GM19324 (cell line): ENCODE data around the gene PPP2R2C.

Experiments
- ATAC-seq: cut with Tn5 transposase; IDR thresholded peaks from one replicate; pipeline ENCODE4 v1.9.1; 2021; ENCODE audit warnings: mild to moderate bottlenecking, moderate library complexity; ENCODE audit not compliant: unreplicated experiment, low FRiP score

Gene PPP2R2C

GRCh38 chr4:6449746-6450369, 22.6 kb downstream of the PPP2R2C start:
- no peak for ATAC-seq

DNA sequence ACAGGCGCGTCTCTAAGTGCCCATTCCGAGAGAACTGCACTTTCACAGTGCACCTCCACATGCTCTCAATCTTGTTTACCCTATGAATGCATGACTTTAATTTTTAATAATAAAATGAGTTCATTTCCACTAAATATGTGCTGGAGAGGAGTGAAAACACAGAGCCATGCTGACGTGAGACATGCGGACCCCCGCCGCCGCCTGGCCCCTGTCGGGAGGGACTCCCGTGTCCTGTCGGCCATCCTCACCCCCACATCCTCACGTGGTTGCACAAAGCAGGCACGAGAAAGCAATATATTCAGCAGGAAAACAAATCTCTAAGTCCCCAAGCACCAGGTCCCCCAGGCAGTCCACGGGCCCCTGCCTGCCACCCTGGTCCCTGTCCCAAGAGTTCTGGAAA, 23.1 kb downstream of the PPP2R2C start:
- ATAC-seq = no peak

- no peak for ATAC-seq
These were observed 23.8 kb downstream of the PPP2R2C start for GRCh38 chr4:6448476-6449170.

GRCh38 chr4:6447672-6448171, 24.7 kb downstream of the PPP2R2C start:
- no peak for ATAC-seq

GRCh38 chr4:6446538-6447451, 25.6 kb downstream of the PPP2R2C start:
- ATAC-seq = no peak

DNA sequence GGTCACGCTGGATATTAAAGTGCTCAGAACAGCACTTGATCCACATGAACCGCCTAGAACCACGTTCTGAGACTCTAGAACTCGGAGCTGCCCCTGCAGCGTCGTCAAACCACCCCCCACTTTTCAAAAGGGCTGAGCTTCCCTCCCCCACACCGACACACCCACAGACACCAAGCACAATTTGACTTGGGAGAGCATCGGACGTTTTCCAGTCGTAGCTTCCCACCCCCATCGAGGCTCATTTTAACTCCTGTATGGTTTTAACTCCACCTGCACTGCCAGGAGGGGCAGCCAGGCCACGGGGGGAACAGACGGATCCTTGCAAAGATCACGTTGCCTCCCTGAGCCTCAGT, 26.3 kb downstream of the PPP2R2C start:
- ATAC-seq = no peak

DNA sequence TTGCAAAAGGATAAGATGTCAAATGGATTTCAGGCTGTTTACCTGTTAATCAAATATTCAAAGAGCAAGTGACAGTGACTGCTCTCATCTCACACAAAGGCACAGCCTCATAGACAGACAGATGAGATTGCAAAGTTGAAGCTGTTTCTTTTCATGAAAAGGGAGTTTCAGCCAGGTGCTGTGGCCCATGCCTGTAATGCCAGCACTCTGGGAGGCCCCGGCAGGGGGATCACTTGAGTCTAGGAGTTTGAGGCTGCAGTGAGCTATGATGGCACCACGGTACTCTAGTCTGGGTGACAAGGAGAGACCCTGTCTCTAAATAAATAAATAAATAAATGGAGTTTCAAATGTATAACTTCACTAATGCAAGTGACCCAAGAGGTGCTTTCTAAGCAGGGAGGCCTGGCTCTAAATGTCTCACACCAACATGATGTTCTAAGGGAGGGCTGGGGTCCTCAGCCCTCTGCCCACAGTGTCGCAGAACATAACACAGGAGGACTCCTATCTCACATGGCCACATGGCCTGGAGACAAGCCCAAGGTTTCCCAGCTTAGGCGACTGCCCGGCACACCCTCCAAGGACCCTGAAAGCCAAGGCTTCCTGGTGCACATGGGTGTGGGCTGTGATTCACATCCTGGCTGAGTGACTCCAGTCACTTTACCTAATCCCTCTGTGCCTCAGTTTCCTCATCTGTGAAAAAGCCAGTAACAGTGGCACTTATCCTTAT, 26.8 kb downstream of the PPP2R2C start:
- no peak for ATAC-seq

GRCh38 chr4:6444582-6444981, 27.8 kb downstream of the PPP2R2C start:
- no peak for ATAC-seq

DNA sequence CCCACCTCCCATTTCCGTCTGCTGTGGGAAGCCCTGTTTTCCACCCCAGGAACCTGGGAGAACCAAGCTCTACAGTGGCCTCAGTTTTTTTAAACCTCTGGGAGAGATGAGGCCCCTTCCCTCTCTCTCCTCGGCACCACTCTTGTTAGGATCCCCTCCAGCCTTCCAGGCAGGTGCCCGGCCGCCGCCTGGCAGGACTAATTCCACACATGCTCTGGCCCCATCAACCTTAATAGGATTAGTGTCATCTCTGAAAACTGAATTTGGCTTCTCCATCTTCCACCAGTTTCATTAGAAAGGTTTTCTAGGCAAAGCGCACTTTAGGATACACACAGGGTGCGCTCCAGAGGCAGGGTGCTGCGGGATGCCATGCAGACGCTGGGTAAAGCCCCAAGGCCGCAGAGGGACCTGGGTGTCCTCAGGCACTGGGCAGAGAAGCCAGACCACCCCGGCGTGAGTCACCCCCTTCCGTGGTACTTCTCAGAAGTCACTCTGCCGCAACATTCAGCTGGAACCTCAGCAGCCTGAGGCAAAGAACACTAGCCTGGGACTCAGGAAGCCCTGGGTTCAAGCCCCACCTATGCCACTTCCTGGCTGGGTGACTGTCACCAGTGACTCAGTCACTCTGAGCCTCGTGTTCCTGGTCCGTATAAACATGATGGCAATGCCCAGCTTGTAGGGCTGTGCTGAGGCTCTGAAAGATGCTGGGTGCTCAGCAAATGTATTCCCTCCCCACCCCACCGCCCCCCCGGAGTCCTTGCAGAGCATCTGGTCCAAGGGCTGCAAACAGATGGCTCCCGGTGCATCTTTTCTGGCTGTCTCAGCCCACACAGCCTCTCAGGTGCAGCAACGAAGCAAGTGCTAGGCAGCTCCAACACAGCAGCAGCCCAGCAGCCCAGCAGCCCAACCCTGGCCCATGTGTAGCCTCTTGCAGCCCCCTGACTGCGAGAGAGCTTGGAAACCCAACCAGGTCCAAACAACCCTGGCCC, 29.1 kb downstream of the PPP2R2C start:
- ATAC-seq = no peak

GRCh38 chr4:6442555-6442954, 29.9 kb downstream of the PPP2R2C start:
- ATAC-seq = no peak

- ATAC-seq = no peak
These were observed 30.7 kb downstream of the PPP2R2C start for GRCh38 chr4:6441758-6442157.

- ATAC-seq = no peak
These were observed 31.2 kb downstream of the PPP2R2C start for GRCh38 chr4:6441202-6441582.

DNA sequence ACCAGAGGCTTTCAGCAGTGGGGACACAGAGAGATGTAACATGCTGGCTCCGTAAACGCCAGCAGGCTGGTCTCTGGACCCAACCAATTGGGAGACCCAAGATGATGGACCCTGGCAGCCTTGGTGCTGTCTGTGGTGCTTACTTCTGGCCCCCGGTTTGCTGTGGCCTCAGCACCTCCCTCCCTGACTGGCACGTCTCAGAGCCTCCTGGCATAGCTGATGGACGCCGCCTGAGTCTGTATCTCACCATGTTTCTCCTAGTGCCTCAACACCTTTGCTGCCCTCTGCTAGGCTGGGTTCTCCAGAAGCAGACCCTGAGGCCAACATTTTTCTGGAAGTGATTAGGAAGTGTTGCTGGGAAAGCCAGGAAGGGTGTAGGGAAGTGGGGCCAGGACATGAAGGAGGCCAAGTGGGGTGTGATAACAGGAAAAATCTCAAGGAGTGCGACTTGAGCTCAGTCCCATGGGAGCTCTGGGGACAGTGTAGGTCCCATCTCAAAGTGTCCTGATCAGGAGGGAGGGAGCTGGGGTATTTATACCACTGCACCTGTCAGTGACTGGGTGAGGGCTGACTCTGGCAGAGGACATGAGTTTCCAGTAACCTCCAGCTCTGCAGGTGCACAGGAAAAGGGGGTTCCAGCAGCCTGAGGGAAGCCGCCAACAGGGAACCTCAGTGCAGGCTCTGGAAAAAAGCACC, 31.8 kb downstream of the PPP2R2C start:
- no peak for ATAC-seq

- no peak for ATAC-seq
These were observed 33.2 kb downstream of the PPP2R2C start for GRCh38 chr4:6439120-6439762.

DNA sequence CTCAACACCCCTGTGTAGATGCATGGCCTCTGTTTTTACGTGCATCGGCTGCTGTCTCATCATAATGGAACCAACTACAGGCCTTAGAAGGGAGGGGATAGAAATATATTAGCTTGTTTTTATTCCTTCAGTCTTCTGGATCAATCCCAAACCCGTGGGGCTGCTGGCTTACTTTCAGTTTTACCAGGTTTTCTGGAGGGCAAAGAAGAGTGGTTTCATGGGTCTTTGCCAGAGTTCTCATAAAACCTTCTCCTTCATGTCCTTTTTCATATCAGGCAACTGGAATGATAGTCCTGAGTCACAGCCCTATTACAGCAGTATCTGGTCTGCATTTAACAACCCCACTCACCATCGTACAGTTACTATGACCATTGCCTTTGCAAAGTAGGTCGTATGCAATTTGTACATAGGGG, 34.6 kb downstream of the PPP2R2C start:
- no peak for ATAC-seq

GRCh38 chr4:6435010-6435409, 37.4 kb downstream of the PPP2R2C start:
- ATAC-seq = no peak

DNA sequence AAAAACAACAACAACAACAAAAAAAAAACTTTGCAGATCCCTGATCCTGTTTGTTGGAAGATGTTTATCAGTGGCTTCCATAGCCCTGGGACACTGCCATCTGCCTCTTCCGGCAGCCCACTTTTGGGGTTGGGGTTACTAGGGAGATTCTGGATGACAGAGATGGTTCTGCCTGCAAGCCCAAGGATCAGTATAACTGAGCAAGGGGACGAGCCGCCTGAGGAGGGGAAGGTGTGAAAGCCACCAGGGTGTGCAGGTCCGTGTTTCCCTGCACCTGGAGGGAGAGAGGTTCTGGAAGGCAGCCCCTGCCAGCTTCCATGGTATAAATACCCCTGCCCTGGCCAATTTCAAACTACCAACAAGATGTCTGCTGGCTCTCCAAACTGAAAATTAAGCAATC, 41.5 kb downstream of the PPP2R2C start:
- ATAC-seq = no peak

GRCh38 chr4:6427439-6428090, 44.8 kb downstream of the PPP2R2C start:
- ATAC-seq = no peak
